BE2C (cell line): ENCODE results near the gene HTRA1.

Source experiments
- DNase-seq: peaks from one replicate; pipeline ENCODE4 v3.0.0-alpha.2; 2020
- H3K27me3 ChIP-seq: fragments of 250-450 bp; sonication (Bioruptor Pico); 2 replicates; pipeline ENCODE4 v1.5.1; 2020; ENCODE audit warnings: mild to moderate bottlenecking
- H3K36me3 ChIP-seq: fragments of 250-450 bp; sonication (Bioruptor Pico); 2 replicates; pipeline ENCODE4 v1.5.1; 2020; ENCODE audit warnings: mild to moderate bottlenecking
- H3K4me1 ChIP-seq: fragments of 250-450 bp; sonication (Bioruptor Pico); 2 replicates; pipeline ENCODE4 v1.5.1; 2020
- H3K4me3 ChIP-seq: 2 replicates; pipeline ENCODE4 v1.5.1; 2011; ENCODE audit warnings: low read depth, low read length
- H3K9me3 ChIP-seq: fragments of 250-450 bp; sonication (Bioruptor Pico); 2 replicates; pipeline ENCODE4 v1.5.1; 2020
- CTCF ChIP-seq: IDR thresholded peaks from 2 replicates; pipeline ENCODE4 v1.5.1; 2012; ENCODE audit warnings: mild to moderate bottlenecking, low read depth, low read length

Gene HTRA1

GRCh38 chr10:122480146-122480833 lies 18.9 kb downstream of the HTRA1 start:
- H3K27me3 ChIP-seq: no peaks in the 10 kb centered on the region
- H3K4me3 ChIP-seq: no peak overlapping the region
- DNase-seq: no peak
- no peak for TF ChIP-seq CTCF
- no peaks in the 10 kb centered on the region for H3K9me3 ChIP-seq
- no peaks in the 10 kb centered on the region for H3K4me1 ChIP-seq
- no peaks in the 10 kb centered on the region for H3K36me3 ChIP-seq

- no peaks in the 10 kb centered on the region for H3K4me1 ChIP-seq
- H3K27me3 ChIP-seq: no peaks in the 10 kb centered on the region
- no peaks in the 10 kb centered on the region for H3K9me3 ChIP-seq
- no peak for DNase-seq
- no peak overlapping the region for H3K4me3 ChIP-seq
- no peaks in the 10 kb centered on the region for H3K36me3 ChIP-seq
- TF ChIP-seq CTCF: no peak
Observed at GRCh38 chr10:122481296-122482056, 20.1 kb downstream of the HTRA1 start.

GRCh38 chr10:122484276-122485060 lies 23.1 kb downstream of the HTRA1 start:
- Histone ChIP-seq H3K4me1 (no peaks in the 10 kb centered on the region), H3K9me3 (no peaks in the 10 kb centered on the region), H3K27me3 (no peaks in the 10 kb centered on the region), H3K36me3 (no peaks in the 10 kb centered on the region), H3K4me3 (no peak overlapping the region)
- no peak for TF ChIP-seq CTCF
- no peak for DNase-seq

- no peak for TF ChIP-seq CTCF
- Histone ChIP-seq H3K36me3 (no peaks in the 10 kb centered on the region), H3K4me3 (no peak overlapping the region), H3K4me1 (no peaks in the 10 kb centered on the region), H3K9me3 (no peaks in the 10 kb centered on the region), H3K27me3 (0 out of 2 replicates have a peak, but pooled peaks cover under 1% of the 10 kb centered on the region)
- no peak for DNase-seq
Observed at GRCh38 chr10:122485670-122486069, 24.3 kb downstream of the HTRA1 start.

- no peaks in the 10 kb centered on the region for H3K4me1 ChIP-seq
- H3K4me3 ChIP-seq: no peak overlapping the region
- H3K27me3 ChIP-seq: 0 out of 2 replicates have a peak, but pooled peaks cover 2% of the 10 kb centered on the region
- no peaks in the 10 kb centered on the region for H3K36me3 ChIP-seq
- TF ChIP-seq CTCF: no peak
- H3K9me3 ChIP-seq: no peaks in the 10 kb centered on the region
- DNase-seq: no peak
Observed at GRCh38 chr10:122486406-122487080, 25.2 kb downstream of the HTRA1 start.
